HG03039 (cell line): ENCODE measurements around the gene ZNF471.

Experiments used
- ATAC-seq: cut with Tn5 transposase; IDR thresholded peaks from one replicate; pipeline ENCODE4 v1.9.1; 2021; ENCODE audit warnings: mild to moderate bottlenecking, moderate library complexity; ENCODE audit not compliant: unreplicated experiment

Gene ZNF471

DNA sequence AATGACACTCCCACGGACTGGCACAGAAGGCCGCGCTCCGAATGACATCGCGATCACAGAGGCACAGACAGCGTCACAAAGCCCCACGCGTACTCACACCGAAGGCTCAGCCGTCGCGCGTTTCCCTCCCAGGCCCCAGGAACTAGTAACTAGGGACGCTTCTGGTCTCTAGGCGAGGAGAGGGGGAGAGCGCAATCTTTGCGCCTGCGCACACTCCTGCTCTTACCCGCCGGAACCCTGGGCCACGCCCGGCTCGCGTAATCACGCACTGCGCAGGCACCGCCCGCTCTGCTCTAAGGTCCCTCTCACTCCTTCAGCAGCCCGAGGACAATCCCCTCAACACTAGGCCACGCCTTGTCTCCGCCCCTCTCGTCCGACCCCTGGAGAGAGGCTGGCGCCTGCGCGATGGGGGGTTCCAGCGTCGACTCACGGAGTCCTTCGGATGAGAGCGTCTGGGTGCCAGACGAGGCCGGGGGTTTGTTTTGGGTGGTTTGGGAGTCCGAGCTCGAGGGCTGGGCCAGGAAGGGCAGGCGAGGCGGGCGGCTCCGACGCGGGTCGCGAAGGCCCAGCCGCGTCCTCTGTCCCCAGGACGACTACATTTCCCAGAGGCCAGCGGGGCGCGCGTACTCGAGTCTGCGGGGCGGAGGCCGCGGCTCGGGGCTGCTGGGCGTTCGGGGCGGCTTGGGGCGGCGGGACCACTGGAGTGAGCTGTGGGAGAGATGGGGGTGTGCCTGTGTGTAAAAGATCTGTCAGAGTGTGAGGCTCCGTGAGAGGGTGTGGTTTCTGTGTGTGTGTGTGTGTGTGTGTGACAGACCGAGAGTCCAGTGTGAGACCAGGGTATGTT, at the start of gene ZNF471:
Gene ZNF471, plus strand, starts transcription at position 410 of the 844 bp plus-strand sequence. CDS start 3,717 bp downstream, outside the sequence.
- no peak for ATAC-seq

DNA sequence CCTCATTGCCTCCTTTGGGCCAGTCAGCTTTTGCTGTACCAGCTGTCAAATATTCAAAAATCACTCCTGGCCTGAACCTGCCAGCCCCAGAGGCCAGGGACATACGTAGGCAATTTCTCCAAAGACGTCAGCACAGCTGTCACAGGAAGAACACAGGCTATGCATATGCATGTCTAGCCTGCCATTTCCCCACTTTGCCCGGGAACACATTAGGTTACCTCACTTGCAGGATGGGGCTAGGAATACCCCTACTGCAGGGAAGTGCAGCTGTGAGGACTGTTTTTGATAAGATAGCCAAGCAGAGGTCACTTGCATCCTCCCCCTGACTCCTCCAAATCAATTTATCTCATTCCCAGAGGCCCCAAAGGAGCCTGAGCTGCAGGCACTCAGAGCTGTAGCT, 33.3 kb upstream of the ZNF471 start:
- no peak for ATAC-seq

- no peak for ATAC-seq
Measured at GRCh38 chr19:56476093-56476492, 31.6 kb upstream of the ZNF471 start.

- no peak for ATAC-seq
Measured at GRCh38 chr19:56476651-56477428, 30.8 kb upstream of the ZNF471 start, which contains the start of gene ZNF667. TSS of gene ZNF667 (minus strand) at chr19:56477345. CDS start at chr19:56462370, 14,975 bp downstream.

- no peak for ATAC-seq
Measured at GRCh38 chr19:56477429-56478338, 30.0 kb upstream of the ZNF471 start.

DNA sequence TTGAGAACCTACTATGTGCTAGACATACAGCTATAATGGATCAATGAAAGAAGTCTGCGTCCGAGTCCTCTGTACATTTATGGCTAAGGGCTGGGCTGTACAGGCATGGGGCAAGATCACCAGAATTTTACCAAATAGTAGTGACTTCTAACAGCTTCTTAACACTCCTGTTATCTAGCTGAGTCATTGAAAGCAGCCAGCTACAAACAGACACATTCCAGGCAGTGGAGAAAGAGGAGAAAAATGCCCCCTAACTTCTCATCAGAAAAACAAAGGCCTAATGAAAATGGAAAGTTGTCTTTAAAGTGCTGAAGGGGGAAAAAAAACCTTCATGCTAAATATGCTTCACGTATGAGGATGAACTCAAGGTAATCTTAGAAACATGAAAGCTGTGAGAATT, 16.3 kb upstream of the ZNF471 start:
- no peak for ATAC-seq

GRCh38 chr19:56504581-56504980, 3.1 kb upstream of the ZNF471 start:
- no peak for ATAC-seq

DNA sequence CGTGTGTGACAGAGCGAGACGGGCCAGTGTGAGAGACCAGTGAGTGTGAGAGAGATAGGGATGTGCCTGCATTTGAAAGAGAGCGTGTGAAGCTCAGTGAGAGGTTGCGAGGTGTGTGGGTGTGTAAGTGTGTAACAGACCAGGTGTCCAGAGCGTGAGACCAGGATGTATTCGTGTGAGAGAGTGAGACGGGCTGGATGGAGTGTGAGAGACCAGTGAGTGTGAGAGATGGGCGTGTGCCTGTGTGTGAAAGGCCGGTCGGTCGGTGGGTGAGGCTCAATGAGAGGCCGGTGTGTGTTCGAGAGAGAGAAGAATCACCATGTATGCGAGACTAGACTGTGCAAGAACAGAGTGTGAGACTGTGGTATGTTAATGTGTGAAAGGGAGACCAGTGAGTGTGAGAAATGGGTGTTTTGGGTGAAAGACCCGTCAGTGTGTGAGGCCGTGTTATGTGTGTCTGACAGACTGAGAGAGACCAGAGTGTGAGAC, 679 bp downstream of the ZNF471 start:
- no peak for ATAC-seq

DNA sequence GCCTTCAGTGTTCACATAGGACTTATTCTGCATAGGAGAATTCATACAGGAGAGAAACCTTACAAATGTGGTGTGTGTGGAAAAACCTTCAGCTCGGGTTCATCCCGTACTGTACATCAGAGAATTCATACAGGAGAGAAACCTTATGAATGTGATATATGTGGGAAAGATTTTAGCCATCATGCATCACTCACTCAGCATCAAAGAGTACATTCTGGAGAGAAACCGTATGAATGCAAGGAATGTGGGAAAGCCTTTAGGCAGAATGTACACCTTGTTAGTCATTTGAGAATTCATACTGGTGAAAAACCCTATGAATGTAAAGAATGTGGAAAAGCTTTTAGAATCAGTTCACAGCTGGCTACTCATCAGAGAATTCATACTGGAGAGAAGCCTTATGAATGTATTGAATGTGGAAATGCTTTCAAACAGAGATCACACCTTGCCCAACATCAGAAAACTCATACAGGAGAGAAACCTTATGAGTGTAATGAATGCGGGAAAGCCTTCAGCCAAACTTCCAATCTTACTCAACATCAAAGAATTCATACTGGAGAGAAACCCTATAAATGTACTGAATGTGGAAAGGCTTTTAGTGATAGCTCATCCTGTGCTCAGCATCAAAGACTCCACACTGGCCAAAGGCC, 17.7 kb downstream of the ZNF471 start:
- no peak for ATAC-seq

GRCh38 chr19:56537442-56537841, 29.8 kb downstream of the ZNF471 start:
- no peak for ATAC-seq

DNA sequence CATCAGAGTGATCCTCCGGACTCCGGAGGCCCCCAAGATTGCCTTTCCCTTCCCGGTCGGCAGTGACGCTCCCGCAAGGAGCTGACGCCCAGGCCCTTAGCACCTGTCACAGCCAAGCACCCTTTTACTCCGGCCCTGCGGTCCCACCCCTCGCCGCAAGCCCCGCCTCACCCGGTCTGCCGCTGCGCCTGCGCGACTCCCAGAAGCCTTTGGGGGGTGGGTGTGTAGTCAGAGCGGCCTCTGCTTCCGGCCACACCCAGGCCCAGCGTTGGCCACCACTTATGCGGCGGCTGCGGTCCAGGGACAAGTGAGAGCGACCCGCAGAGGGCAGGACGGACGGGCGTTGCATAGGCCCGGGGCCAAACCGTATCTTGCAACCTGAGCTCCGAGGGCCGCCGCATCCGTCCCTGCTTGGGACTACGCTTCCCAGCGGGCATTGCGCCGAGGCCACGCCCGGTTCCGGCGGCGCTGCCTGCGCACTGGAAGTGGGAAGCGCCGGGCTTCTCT, 30.7 kb downstream of the ZNF471 start:
- ATAC-seq: peak; percentile 79

DNA sequence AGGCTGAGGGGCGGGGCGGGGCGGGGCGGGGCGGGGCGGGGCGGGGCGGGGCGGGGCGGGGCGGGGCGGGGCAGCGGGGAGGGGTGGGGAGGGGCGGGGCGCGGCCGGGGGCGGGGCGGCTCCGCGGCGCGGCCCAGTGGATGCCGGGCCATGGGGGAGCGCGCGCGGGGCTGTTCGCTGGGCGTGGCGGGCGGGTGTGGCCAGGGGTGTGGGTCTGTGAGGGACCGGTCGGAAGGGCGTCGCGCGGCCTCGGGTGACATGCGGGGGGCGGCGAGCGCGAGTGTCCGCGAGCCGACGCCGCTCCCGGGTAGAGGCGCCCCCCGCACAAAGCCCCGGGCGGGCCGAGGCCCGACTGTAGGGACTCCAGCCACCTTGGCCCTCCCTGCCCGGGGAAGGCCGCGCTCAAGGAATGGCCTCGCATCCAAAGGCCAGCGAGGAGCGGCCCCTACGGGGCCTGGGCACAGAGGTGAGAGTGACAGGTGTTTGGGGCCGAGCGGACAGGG, 31.2 kb downstream of the ZNF471 start, which contains the start of gene ZFP28:
Gene ZFP28, plus strand, starts transcription at position 188 of the 503 bp plus-strand sequence. Its CDS starts 71 bp downstream, at position 259.
- ATAC-seq: peak; percentile 53

DNA sequence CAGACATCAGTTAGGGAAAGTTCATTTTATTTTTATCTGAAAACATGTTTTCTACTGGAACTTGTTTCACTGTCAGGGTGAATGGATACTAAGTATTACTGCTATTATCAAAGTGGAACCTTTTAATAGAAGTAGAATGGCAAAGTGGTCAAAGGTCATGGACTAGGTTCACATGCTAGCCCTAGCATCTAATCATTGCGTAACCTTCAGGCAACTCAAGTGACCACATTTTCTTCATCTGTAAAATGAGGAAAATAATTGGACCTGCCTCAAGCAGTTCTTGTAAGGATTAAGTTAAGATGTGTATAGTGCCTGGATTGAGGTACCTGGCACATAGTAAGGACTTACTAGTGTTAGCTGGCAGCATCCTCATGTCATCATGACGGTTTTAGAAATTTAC, 36.1 kb downstream of the ZNF471 start:
- ATAC-seq: no peak

DNA sequence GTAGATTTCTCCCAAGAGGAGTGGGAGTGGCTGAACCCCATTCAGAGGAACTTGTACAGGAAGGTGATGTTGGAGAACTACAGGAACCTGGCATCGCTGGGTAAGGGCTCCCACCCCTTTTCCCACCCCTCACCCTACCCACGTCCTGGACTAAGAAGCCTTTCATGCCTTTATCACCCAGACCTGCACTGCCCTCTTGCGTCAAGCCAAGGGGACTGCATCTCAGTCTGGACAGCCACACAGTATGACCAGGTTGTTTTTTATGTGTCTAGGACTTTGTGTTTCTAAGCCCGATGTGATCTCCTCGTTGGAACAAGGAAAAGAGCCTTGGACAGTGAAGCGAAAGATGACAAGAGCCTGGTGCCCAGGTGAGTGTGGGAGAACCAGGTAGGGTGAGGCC, 39.9 kb downstream of the ZNF471 start:
- ATAC-seq: no peak

GRCh38 chr19:56554272-56554869, 46.7 kb downstream of the ZNF471 start:
- ATAC-seq: no peak

GRCh38 chr19:56562766-56563165, 55.1 kb downstream of the ZNF471 start:
- ATAC-seq: no peak

DNA sequence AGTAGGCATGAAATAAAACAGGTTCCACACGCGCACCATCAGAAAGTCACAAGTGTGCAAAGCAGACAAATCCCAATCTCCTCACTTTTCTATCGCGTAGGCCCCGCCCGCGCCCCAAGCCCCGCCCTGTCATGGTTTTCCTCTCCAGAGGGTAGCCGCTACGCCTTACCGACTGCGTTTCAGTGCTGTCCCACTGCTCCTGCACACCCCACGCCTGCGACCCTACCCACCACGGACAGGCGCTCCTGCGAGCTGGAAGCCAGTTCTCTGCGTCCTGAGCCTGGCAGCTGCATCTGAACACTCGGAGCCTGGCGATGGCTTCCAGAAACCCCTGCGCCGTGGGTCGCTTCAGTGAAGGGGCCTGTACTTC, 59.2 kb downstream of the ZNF471 start:
- ATAC-seq: peak; percentile 18

DNA sequence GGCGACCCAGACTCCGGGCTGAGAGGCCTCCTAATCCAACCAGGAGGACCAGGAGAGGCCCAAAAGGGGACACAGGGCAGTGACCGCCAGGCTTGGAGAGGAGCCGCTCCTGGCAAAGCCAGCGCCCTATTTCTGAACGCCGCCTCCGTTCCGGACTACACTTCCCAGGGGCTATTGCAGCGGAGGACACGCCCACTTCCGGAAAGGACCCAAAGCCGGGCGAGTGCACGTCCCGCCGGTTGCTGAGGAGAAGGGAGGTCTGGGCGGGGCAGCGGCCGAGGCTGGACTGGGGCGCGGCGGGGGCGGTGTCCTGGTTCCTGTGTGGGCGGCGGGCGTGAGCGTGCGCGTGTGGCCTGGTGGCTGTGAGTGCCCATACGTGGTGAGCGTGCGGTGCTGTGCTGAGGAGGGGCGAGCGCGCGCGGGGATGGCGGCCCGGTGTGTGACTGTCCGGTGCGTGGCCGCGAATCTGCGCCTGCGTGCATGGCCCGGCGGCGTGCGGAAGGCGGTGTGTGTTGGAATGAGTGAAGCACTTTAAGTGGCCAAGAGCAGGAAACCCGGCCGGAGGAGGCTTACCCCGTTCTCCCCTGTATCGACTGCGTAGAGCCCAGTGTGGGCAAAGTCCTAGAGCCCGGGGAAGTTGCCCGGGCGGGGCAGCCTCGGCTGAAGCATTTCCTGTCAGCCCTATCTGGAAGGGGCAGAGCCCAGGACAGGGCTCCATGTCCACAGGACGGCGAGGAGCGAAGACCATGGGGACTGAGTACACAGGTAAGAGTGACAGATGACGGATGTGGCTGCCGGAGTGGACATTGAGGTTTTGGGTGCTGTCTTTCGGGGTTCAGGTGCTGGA, 59.8 kb downstream of the ZNF471 start, which contains the start of gene ZNF470:
Gene ZNF470, plus strand, starts transcription at position 195 of the 847 bp plus-strand sequence. CDS start 2,844 bp downstream, outside the sequence.
- peak; percentile 91 for ATAC-seq
